MG63 (cell line): ENCODE data around the gene RUFY1. TPM values are rescaled to one million over a fixed set of nuclear protein-coding genes. Genes with fewer than 3 reads are reported as not detected.
A peak's percentile ranks its signal among the peaks of the same experiment; 100 is the strongest.
"Not testable (repeated sequence)": the region's sequence is repeated elsewhere in the genome, so short reads cannot be mapped to it uniquely, and the experiment has no call there.

ENCODE experiments used
- DNase-seq: peaks from one replicate; pipeline ENCODE4 v3.0.0-alpha.2; 2020
- H3K27me3 ChIP-seq: fragments of 250-450 bp; sonication (Bioruptor Pico); 2 replicates; pipeline ENCODE4 v1.5.1; 2020; ENCODE audit warnings: mild to moderate bottlenecking, moderate library complexity
- H3K36me3 ChIP-seq: fragments of 250-450 bp; sonication (Bioruptor Pico); 2 replicates; pipeline ENCODE4 v1.5.1; 2020; ENCODE audit warnings: mild to moderate bottlenecking, moderate library complexity
- H3K4me3 ChIP-seq: fragments of 250-450 bp; sonication (Bioruptor Pico); 2 replicates; pipeline ENCODE4 v1.5.1; 2020; ENCODE audit warnings: mild to moderate bottlenecking, moderate library complexity
- H3K9me3 ChIP-seq: fragments of 250-450 bp; sonication (Bioruptor Pico); 2 replicates; pipeline ENCODE4 v1.5.1; 2020; ENCODE audit warnings: mild to moderate bottlenecking, moderate library complexity
- total RNA-seq: library from RNA; depleted of rRNA; stranded (reverse); fragments of >200 nt; shearing (Covaris generic); gene quantifications from 2 replicates; pipeline ENCODE4 v1.2.3, GENCODE V29; 2014; ENCODE audit warnings: low replicate concordance

RUFY1 gene
- total RNA-seq, 1 experiment from 2014 or later, result 65.6 TPM

- Histone ChIP-seq H3K4me3 (no peak overlapping the region), H3K27me3 (peaks cover 11% of the 10 kb centered on the region; the same call in 1 of the 2 replicates), H3K9me3 (no peaks in the 10 kb centered on the region; the same call in 1 of the 2 replicates), H3K36me3 (no peaks in the 10 kb centered on the region)
- DNase-seq, result no peak
Measured at GRCh38 chr5:179526978-179527377, 23.4 kb upstream of the RUFY1 start.

- Histone ChIP-seq H3K4me3 (no peak overlapping the region), H3K9me3 (peaks cover 3% of the 10 kb centered on the region; the same call in 1 of the 2 replicates), H3K27me3 (peaks cover 11% of the 10 kb centered on the region; the same call in 1 of the 2 replicates), H3K36me3 (no peaks in the 10 kb centered on the region)
- no peak for DNase-seq
Measured at GRCh38 chr5:179530069-179530998, 20.0 kb upstream of the RUFY1 start.

- DNase-seq, result no peak
- H3K27me3 ChIP-seq, result no peaks in the 10 kb centered on the region
- H3K36me3 ChIP-seq, result no peaks in the 10 kb centered on the region
- peaks cover 3% of the 10 kb centered on the region; the same call in 1 of the 2 replicates for H3K9me3 ChIP-seq
- no peak overlapping the region for H3K4me3 ChIP-seq
Measured at GRCh38 chr5:179533024-179533423, 17.3 kb upstream of the RUFY1 start.

- H3K27me3 ChIP-seq, result no peaks in the 10 kb centered on the region
Measured at GRCh38 chr5:179533907-179534306, 16.4 kb upstream of the RUFY1 start.

GRCh38 chr5:179534431-179534830 is 15.9 kb upstream of the RUFY1 start:
- Histone ChIP-seq H3K9me3 (peaks cover 3% of the 10 kb centered on the region; the same call in 1 of the 2 replicates), H3K4me3 (no peak overlapping the region), H3K27me3 (no peaks in the 10 kb centered on the region), H3K36me3 (no peaks in the 10 kb centered on the region)
- no peak for DNase-seq

More at GRCh38 chr5:179533907-179534306, 16.4 kb upstream of the RUFY1 start:
- Histone ChIP-seq H3K36me3 (no peaks in the 10 kb centered on the region), H3K4me3 (no peak overlapping the region), H3K9me3 (peaks cover 3% of the 10 kb centered on the region; the same call in 1 of the 2 replicates)
- DNase-seq, result no peak

- DNase-seq, result no peak
Measured at GRCh38 chr5:179536676-179537075, 13.7 kb upstream of the RUFY1 start.

GRCh38 chr5:179542170-179542569 is 8.2 kb upstream of the RUFY1 start:
- no peaks in the 10 kb centered on the region for H3K9me3 ChIP-seq
- no peak overlapping the region for H3K4me3 ChIP-seq
- no peaks in the 10 kb centered on the region for H3K27me3 ChIP-seq
- H3K36me3 ChIP-seq, result no peaks in the 10 kb centered on the region
- no peak for DNase-seq

More at GRCh38 chr5:179536676-179537075, 13.7 kb upstream of the RUFY1 start:
- no peaks in the 10 kb centered on the region for H3K27me3 ChIP-seq
- H3K9me3 ChIP-seq, result peaks cover 3% of the 10 kb centered on the region; the same call in 1 of the 2 replicates
- H3K36me3 ChIP-seq, result no peaks in the 10 kb centered on the region
- no peak overlapping the region for H3K4me3 ChIP-seq

GRCh38 chr5:179543275-179543674 is 7.1 kb upstream of the RUFY1 start:
- not testable (repeated sequence) for H3K36me3 ChIP-seq, H3K27me3 ChIP-seq, H3K9me3 ChIP-seq, H3K4me3 ChIP-seq, DNase-seq

GRCh38 chr5:179553006-179553405 is 2.7 kb downstream of the RUFY1 start:
- Histone ChIP-seq H3K36me3 (peaks cover 38% of the 10 kb centered on the region), H3K27me3 (no peaks in the 10 kb centered on the region), H3K4me3 (no peak overlapping the region), H3K9me3 (peaks cover 4% of the 10 kb centered on the region)
- DNase-seq, result no peak

GRCh38 chr5:179553875-179554274 is 3.5 kb downstream of the RUFY1 start:
- peaks cover 11% of the 10 kb centered on the region for H3K9me3 ChIP-seq
- H3K27me3 ChIP-seq, result no peaks in the 10 kb centered on the region
- DNase-seq, result peak; percentile 39
- H3K36me3 ChIP-seq, result peaks cover 44% of the 10 kb centered on the region
- no peak overlapping the region for H3K4me3 ChIP-seq

GRCh38 chr5:179554981-179555380 is 4.6 kb downstream of the RUFY1 start:
- H3K36me3 ChIP-seq, result peaks cover 55% of the 10 kb centered on the region
- peaks cover 14% of the 10 kb centered on the region for H3K9me3 ChIP-seq
- no peak overlapping the region for H3K4me3 ChIP-seq
- no peaks in the 10 kb centered on the region for H3K27me3 ChIP-seq
- no peak for DNase-seq

- Histone ChIP-seq H3K9me3 (peaks cover 14% of the 10 kb centered on the region), H3K36me3 (peaks cover 73% of the 10 kb centered on the region)
- not testable (repeated sequence) for DNase-seq, H3K27me3 ChIP-seq, H3K4me3 ChIP-seq
Measured at GRCh38 chr5:179558261-179558799, 8.0 kb downstream of the RUFY1 start.

GRCh38 chr5:179558932-179559283 is 8.6 kb downstream of the RUFY1 start:
- Histone ChIP-seq H3K9me3 (peaks cover 14% of the 10 kb centered on the region), H3K27me3 (no peaks in the 10 kb centered on the region), H3K36me3 (peaks cover 74% of the 10 kb centered on the region), H3K4me3 (peak overlapping the region; percentile 51)
- no peak for DNase-seq

GRCh38 chr5:179559284-179560252 is 9.2 kb downstream of the RUFY1 start:
- Histone ChIP-seq H3K36me3 (peaks cover 71% of the 10 kb centered on the region), H3K27me3 (no peaks in the 10 kb centered on the region), H3K4me3 (peak overlapping the region; percentile 51), H3K9me3 (peaks cover 14% of the 10 kb centered on the region)
- DNase-seq, result peak; percentile 94

- H3K27me3 ChIP-seq, result no peaks in the 10 kb centered on the region
- H3K4me3 ChIP-seq, result no peak overlapping the region
- H3K36me3 ChIP-seq, result peaks cover 78% of the 10 kb centered on the region
- no peaks in the 10 kb centered on the region for H3K9me3 ChIP-seq
- DNase-seq, result no peak
Measured at GRCh38 chr5:179564526-179564925, 14.2 kb downstream of the RUFY1 start.

- peaks cover 77% of the 10 kb centered on the region for H3K36me3 ChIP-seq
- DNase-seq, result no peak
- H3K27me3 ChIP-seq, result no peaks in the 10 kb centered on the region
- no peaks in the 10 kb centered on the region for H3K9me3 ChIP-seq
- H3K4me3 ChIP-seq, result no peak overlapping the region
Measured at GRCh38 chr5:179568721-179569120, 18.4 kb downstream of the RUFY1 start.
